SK-N-SH treated with all-trans-retinoic acid at 6 μM for 48 hours (cell line): ENCODE results near the gene NEU2.
"Not testable (repeated sequence)": the region's sequence is repeated elsewhere in the genome, so short reads cannot be mapped to it uniquely, and the experiment has no call there.

Experiments used
- ATAC-seq: fragments of 200-7000 bp; cut with Tn5 transposase; 3 replicates; pipeline ENCODE4 v1.9.1; 2020; ENCODE audit warnings: mild to moderate bottlenecking, moderate library complexity
- ARNTL ChIP-seq: fragments of 450-650 bp; formaldehyde crosslinking; IDR thresholded peaks from 2 replicates; pipeline ENCODE4 v1.5.0; 2020; ENCODE audit warnings: low read depth, mild to moderate bottlenecking, moderate library complexity, borderline replicate concordance
- BACH2 ChIP-seq: fragments of 250-450 bp; sonication (Bioruptor Pico); IDR thresholded peaks from 2 replicates; pipeline ENCODE4 v1.9.0; 2021; ENCODE audit warnings: mild to moderate bottlenecking, borderline replicate concordance
- CSDC2 ChIP-seq: fragments of 250-450 bp; sonication (Bioruptor Pico); IDR thresholded peaks from 2 replicates; pipeline ENCODE4 v1.5.0; 2020; ENCODE audit warnings: mild to moderate bottlenecking, moderate library complexity
- ESRRG ChIP-seq: fragments of 250-450 bp; sonication (Bioruptor Pico); IDR thresholded peaks from 2 replicates; pipeline ENCODE4 v1.6.1; 2021; ENCODE audit warnings: mild to moderate bottlenecking
- GLIS3 ChIP-seq: fragments of 250-450 bp; sonication (Bioruptor Pico); IDR thresholded peaks from 2 replicates; pipeline ENCODE4 v1.5.0; 2020; ENCODE audit warnings: mild to moderate bottlenecking, moderate library complexity
- ISL1 ChIP-seq: fragments of 250-450 bp; sonication (Bioruptor Pico); IDR thresholded peaks from 2 replicates; pipeline ENCODE4 v2.1.2; 2022; ENCODE audit warnings: mild to moderate bottlenecking, moderate library complexity
- OSR1 ChIP-seq: fragments of 250-450 bp; sonication (Bioruptor Pico); IDR thresholded peaks from 2 replicates; pipeline ENCODE4 v1.8.0; 2022; ENCODE audit warnings: moderate library complexity, mild to moderate bottlenecking, inconsistent platforms
- PATZ1 ChIP-seq: fragments of 250-450 bp; sonication (Bioruptor Pico); IDR thresholded peaks from 2 replicates; pipeline ENCODE4 v1.8.0; 2020; ENCODE audit warnings: mild to moderate bottlenecking, moderate library complexity, borderline replicate concordance
- PPARA ChIP-seq: fragments of 250-450 bp; sonication (Bioruptor Pico); IDR thresholded peaks from 2 replicates; pipeline ENCODE4 v1.5.0; 2020; ENCODE audit warnings: mild to moderate bottlenecking, borderline replicate concordance
- RARB ChIP-seq: fragments of 250-450 bp; sonication (Bioruptor Pico); IDR thresholded peaks from 2 replicates; pipeline ENCODE4 v1.8.0; 2021; ENCODE audit warnings: mild to moderate bottlenecking, moderate library complexity
- SNAI2 ChIP-seq: fragments of 250-450 bp; sonication (Bioruptor Pico); IDR thresholded peaks from 2 replicates; pipeline ENCODE4 v1.5.0; 2020; ENCODE audit warnings: mild to moderate bottlenecking, moderate library complexity
- TCF4 ChIP-seq: fragments of 250-450 bp; sonication (Bioruptor Pico); IDR thresholded peaks from 2 replicates; pipeline ENCODE4 v1.8.0; 2021; ENCODE audit warnings: mild to moderate bottlenecking, moderate library complexity, borderline replicate concordance
- TOX ChIP-seq: fragments of 250-450 bp; sonication (Bioruptor Pico); IDR thresholded peaks from 2 replicates; pipeline ENCODE4 v1.8.0; 2021; ENCODE audit warnings: mild to moderate bottlenecking, moderate library complexity, borderline replicate concordance
- TSHZ2 ChIP-seq: fragments of 250-450 bp; sonication (Bioruptor Pico); IDR thresholded peaks from 2 replicates; pipeline ENCODE4 v1.5.0; 2020; ENCODE audit warnings: mild to moderate bottlenecking, moderate library complexity
- ZC3H10 ChIP-seq: fragments of 250-450 bp; sonication (Bioruptor Pico); IDR thresholded peaks from 2 replicates; pipeline ENCODE4 v1.5.1; 2021; ENCODE audit warnings: mild to moderate bottlenecking, moderate library complexity
- ZFP3 ChIP-seq: fragments of 250-450 bp; sonication (Bioruptor Pico); IDR thresholded peaks from 2 replicates; pipeline ENCODE4 v1.5.0; 2020; ENCODE audit warnings: mild to moderate bottlenecking, moderate library complexity
- ZFP30 ChIP-seq: fragments of 450-650 bp; formaldehyde crosslinking; IDR thresholded peaks from 2 replicates; pipeline ENCODE4 v1.5.0; 2022; ENCODE audit warnings: mild to moderate bottlenecking, moderate library complexity
- ZNF565 ChIP-seq: fragments of 450-650 bp; formaldehyde crosslinking; conservative IDR thresholded peaks from 2 replicates; pipeline ENCODE4 v1.5.0; 2020; ENCODE audit warnings: low read depth, mild to moderate bottlenecking, moderate library complexity
- ZNF70 ChIP-seq: fragments of 450-650 bp; formaldehyde crosslinking; IDR thresholded peaks from 2 replicates; pipeline ENCODE4 v1.5.0; 2020; ENCODE audit warnings: mild to moderate bottlenecking, moderate library complexity
- TF ChIP-seq, protein P1 (sequence below): fragments of 250-450 bp; sonication (Bioruptor Pico); IDR thresholded peaks from 2 replicates; pipeline ENCODE4 v1.5.1; 2021; ENCODE audit warnings: mild to moderate bottlenecking, moderate library complexity
- TF ChIP-seq, protein P2 (sequence below): fragments of 250-450 bp; sonication (Bioruptor Pico); IDR thresholded peaks from 2 replicates; pipeline ENCODE4 v1.8.0; 2021; ENCODE audit warnings: low read depth, mild to moderate bottlenecking, moderate library complexity, borderline replicate concordance
- TF ChIP-seq, protein P3 (sequence below): fragments of 250-450 bp; sonication (Bioruptor Pico); IDR thresholded peaks from 2 replicates; pipeline ENCODE4 v1.5.1; 2020; ENCODE audit warnings: low read depth, mild to moderate bottlenecking, moderate library complexity

The NEU2 gene

GRCh38 chr2:233064530-233065199 is 32.2 kb downstream of the NEU2 start:
- no peak for ATAC-seq
- TF ChIP-seq TOX: no peak
- no peak for TF ChIP-seq BACH2 (CRISPR knock-in tag)
- no peak for TF ChIP-seq SNAI2 (CRISPR knock-in tag)
- no peak for TF ChIP-seq PPARA (CRISPR knock-in tag)
- no peak for TF ChIP-seq ZNF70 (CRISPR knock-in tag)
- TF ChIP-seq ZNF565: no peak
- no peak for TF ChIP-seq ISL1 (CRISPR knock-in tag)
- no peak for TF ChIP-seq ARNTL
- TF ChIP-seq OSR1 (CRISPR knock-in tag): no peak
- TF ChIP-seq, protein P1, sequence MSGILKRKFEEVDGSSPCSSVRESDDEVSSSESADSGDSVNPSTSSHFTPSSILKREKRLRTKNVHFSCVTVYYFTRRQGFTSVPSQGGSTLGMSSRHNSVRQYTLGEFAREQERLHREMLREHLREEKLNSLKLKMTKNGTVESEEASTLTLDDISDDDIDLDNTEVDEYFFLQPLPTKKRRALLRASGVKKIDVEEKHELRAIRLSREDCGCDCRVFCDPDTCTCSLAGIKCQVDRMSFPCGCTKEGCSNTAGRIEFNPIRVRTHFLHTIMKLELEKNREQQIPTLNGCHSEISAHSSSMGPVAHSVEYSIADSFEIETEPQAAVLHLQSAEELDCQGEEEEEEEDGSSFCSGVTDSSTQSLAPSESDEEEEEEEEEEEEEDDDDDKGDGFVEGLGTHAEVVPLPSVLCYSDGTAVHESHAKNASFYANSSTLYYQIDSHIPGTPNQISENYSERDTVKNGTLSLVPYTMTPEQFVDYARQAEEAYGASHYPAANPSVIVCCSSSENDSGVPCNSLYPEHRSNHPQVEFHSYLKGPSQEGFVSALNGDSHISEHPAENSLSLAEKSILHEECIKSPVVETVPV (CRISPR knock-in tag): no peak
- TF ChIP-seq GLIS3 (CRISPR knock-in tag): no peak
- TF ChIP-seq, protein P2, sequence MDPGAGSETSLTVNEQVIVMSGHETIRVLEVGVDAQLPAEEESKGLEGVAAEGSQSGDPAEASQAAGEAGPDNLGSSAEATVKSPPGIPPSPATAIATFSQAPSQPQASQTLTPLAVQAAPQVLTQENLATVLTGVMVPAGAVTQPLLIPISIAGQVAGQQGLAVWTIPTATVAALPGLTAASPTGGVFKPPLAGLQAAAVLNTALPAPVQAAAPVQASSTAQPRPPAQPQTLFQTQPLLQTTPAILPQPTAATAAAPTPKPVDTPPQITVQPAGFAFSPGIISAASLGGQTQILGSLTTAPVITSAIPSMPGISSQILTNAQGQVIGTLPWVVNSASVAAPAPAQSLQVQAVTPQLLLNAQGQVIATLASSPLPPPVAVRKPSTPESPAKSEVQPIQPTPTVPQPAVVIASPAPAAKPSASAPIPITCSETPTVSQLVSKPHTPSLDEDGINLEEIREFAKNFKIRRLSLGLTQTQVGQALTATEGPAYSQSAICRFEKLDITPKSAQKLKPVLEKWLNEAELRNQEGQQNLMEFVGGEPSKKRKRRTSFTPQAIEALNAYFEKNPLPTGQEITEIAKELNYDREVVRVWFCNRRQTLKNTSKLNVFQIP (CRISPR knock-in tag): no peak
- no peak for TF ChIP-seq PATZ1
- no peak for TF ChIP-seq ZFP3
- no peak for TF ChIP-seq TCF4 (CRISPR knock-in tag)
- TF ChIP-seq ZC3H10 (CRISPR knock-in tag): no peak
- no peak for TF ChIP-seq ESRRG (CRISPR knock-in tag)
- TF ChIP-seq CSDC2 (CRISPR knock-in tag): no peak
- TF ChIP-seq ZFP30 (CRISPR knock-in tag): no peak
- TF ChIP-seq, protein P3, sequence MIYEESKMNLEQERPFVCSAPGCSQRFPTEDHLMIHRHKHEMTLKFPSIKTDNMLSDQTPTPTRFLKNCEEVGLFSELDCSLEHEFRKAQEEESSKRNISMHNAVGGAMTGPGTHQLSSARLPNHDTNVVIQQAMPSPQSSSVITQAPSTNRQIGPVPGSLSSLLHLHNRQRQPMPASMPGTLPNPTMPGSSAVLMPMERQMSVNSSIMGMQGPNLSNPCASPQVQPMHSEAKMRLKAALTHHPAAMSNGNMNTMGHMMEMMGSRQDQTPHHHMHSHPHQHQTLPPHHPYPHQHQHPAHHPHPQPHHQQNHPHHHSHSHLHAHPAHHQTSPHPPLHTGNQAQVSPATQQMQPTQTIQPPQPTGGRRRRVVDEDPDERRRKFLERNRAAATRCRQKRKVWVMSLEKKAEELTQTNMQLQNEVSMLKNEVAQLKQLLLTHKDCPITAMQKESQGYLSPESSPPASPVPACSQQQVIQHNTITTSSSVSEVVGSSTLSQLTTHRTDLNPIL (CRISPR knock-in tag): no peak

DNA sequence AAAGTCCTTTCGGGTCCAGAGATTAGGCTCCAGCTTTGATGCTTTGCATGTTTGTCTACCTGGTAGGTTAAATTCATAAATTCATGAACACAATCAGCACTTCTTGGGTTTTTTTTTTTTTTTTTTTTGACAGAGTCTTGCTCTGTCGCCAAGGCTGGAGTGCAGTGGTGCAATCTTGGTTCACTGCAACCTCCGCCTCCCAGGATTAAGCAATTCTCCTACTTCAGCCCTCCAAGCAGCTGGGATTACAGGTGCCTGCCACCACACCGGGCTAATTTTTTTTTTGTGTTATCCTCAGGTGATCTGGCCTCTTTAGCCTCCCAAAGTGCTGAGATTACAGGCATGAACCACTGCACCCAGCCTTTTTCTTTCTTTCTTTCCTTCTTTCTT is 32.7 kb downstream of the NEU2 start:
- ATAC-seq: not testable (repeated sequence)

DNA sequence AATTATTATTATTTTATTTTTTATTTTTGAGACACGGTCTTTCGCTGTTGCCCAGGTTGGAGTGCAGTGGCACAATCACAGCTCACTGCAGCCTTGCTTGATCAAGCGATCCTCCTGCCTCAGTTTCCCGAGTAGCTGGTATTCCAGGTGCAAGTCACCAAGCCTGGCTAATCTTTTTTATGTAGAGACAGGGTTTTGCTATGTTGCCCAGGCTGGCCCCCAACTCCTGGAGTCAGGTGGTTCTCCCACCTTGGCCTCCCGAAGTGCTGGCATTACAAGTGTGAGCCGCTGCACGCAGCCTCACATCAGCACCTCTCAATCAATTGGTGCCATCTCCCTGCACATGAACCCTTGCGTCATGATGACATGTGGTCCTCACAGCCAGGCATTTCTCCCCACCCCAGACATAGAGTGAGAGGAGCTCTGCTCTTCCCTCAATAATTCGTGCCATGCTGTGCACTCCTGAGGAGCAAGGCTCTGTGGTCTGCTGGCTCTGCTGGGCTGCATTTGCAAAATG is 33.5 kb downstream of the NEU2 start:
- no peak for ATAC-seq
- TF ChIP-seq PATZ1 (no peak), CSDC2 (CRISPR knock-in tag) (no peak), TCF4 (CRISPR knock-in tag) (no peak), TSHZ2 (CRISPR knock-in tag) (no peak), PPARA (CRISPR knock-in tag) (no peak), OSR1 (CRISPR knock-in tag) (no peak), ZNF565 (no peak), ZFP30 (CRISPR knock-in tag) (no peak), TOX (no peak), ZFP3 (no peak), RARB (no peak)
- TF ChIP-seq, protein P3 (CRISPR knock-in tag): no peak
- TF ChIP-seq, protein P2 (CRISPR knock-in tag): no peak
